Endometrium (tissue), 2 donors: Measurements from ENCODE around the gene SLC23A2.

Source experiments
- FAIRE-seq: peaks from 2 replicates; lab custom pipeline; 2012; peaks lifted over from hg19 to GRCh38; lab: Jason Lieb, UNC
- donor health status: control.
- donor health status: control.

SLC23A2 gene

DNA sequence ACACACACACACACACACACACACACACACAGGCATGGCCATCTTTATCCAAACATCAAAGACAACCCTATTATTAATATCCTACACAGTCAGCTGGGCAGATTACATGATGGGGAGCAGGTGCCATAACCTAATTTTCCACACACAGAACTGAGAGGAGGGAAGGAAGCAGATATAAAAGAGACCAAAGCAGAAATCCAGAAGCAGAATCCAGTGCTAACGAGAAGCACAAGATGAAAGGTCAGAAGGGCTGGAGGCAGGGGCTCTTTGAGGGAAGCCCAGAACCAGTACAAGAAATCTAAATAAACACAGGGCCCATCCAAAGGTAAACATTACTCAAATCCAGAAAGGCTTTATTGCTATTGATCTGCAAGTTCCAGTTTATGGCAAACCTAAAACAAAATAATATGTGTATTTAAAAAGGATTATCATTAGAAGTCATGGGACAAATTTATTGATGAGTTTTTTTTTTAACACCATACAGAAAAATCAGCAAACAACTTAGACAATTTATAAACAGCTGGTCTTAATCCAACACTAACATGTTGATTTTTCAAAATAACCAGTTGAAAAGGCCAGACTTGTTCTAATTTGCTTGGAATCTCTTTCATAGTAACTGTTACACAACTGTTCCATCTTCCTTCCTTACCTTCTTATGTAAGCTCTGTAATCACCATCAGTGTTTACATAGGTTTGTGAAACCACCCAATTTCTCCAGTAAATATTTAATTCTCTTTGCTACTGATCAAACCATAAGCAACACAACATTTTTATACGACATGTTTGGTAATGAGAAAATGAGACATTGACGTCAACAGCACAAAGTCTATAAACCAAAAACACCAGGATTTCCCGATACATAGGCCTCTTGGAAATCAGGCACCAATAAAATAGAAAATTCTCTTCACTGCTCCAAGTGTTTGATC, 34.2 kb downstream of the SLC23A2 start:
- FAIRE-seq, result no peak

DNA sequence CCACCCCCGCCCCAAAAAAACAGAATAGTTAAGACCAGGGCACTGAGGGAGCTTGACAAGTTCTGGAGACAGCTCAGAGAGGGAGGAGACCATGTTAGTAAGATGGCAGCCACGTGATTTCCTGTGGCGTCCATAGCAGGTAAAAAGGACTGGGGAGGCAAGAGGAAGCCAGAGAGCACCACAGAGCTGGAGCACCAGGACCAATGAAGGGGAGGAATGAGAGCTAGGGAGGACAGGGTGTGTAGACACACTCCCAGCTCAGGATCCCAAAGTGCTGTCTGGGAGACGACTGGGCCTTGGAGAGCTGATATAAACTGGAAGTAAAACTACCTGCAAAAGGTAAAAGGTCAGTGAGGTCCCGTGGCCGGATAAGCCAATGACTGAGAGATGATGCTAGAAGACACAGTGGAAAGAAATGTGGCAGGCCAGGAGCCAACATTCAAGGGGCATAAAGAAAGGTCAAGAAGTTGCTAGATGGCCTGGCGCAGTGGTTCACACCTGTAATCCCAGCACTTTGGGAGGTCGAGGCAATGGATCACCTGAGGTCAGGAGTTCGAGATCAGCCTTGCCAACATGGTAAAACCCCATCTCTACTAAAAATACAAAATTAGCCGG, 39.0 kb downstream of the SLC23A2 start:
- no peak for FAIRE-seq

DNA sequence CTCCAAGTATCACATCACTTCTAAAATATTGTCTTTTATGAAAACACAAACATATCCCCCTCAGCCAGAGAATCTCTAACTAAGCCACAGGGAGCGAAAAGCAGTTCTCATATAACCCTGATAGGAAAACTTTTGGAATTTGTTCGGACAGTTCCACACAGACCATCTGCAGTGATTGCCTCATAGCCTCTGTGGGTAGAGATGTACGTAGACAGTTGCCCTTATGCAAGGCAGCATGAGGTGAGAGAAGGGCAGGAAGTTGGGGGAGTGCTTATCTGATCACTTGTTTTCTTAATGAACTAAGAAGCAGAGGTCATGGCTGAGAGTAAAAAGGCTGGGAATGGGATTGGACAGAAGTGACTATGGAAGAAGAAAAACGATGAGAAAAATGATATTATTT, 39.6 kb downstream of the SLC23A2 start:
- FAIRE-seq, result no peak

DNA sequence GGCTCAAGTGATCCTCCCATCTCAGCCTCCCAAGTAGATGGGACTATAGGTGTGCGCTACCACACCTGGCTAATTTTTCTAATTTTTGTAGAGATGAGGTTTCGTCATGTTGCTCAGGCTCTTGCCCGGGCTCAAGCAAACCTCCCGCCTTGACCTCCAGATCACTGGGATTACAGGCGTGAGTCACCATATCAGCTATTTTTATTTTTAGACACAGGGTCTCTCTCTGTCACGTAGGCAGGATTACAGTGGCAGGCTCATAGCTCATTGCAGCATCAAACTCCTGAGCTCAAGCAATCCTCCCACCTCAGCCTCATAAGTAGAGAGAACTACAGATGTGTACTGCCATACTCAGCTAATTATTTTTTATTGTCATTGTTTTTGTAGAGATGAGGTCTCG, 41.7 kb downstream of the SLC23A2 start:
- no peak for FAIRE-seq

DNA sequence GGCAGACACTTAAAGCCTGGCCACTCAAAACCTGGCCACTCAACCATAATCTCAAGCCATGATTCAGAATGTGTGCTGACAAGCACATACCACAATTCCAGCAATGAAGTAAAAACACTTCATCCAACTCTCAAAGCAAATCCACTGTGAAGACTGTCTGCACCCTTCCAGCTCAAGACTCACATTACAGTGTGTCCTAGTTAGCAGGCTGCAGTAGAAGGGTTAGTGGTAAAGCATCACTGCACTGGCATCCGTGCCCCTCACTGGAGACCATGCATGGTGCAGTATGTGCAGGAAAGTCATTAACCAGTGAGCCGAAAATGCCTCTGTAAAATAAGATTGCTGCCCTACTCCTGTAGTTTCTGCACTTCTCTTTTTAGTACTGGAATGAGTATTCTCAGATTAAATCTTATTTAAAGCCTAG, 43.4 kb downstream of the SLC23A2 start:
- FAIRE-seq, result no peak

DNA sequence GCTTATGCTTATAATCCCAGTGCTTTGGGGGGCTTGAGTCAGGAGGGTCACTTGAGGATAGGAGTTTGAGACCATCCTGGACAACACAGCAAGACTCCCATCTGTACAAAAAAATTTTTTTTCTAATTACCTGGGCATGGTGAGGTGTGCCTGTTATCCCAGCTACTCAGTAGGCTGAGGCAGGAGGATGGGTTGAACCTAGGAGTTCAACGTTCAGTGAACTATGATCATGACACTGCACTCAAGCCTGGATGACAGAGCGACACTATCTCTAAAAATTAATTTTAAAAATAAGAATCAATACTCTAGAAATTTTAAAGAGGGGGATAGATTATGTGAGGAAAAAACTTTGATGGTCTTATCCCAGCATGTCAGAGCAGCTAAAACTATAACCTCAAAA, 44.1 kb downstream of the SLC23A2 start:
- FAIRE-seq, result no peak

DNA sequence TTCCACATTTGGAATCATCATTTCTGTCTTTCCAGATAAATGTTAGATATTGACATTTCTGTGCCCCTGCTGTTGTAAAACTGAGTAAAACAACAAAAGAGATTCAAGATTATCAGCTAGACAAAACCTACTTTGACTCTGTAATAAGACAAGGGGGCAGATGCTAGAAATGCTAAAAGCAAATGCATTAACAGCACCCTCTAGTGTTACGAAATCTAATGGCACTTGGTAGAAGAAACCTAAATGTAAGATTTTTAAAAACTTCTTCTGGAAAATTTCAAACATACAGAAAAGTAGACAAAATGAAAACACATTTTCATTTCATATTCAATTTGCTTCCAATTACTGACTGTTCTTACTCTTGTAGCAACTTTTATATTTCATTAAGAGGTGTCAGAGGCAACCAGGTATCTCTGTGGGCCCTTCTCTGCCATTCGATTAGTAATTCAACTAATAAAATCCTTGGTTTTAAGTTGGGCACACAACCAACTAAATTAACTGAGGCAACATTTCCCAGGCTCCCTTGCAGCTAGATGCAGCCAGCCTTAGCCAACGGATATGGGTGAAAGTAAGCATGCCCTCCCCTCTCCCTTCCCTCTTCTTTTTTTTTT, 45.0 kb downstream of the SLC23A2 start:
- FAIRE-seq, result peak; percentile 80

DNA sequence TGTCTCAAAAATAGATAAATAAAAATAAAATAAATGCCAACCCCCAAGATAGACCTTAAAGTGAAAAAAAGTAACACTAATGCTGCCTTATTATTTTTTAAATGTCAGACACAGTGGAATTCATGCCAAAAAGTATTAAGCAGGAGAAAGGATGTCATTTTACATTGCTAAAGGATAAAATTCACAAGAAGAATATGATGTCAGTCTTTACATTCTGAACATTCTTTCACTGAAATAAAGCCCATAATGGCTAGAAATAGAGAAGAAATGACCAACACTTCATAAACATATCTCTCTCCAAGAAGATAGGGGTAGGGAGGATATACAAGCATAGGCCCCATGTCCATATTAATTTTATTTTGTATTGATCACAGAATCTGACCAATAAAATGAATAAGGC, 47.4 kb downstream of the SLC23A2 start:
- FAIRE-seq, result no peak

DNA sequence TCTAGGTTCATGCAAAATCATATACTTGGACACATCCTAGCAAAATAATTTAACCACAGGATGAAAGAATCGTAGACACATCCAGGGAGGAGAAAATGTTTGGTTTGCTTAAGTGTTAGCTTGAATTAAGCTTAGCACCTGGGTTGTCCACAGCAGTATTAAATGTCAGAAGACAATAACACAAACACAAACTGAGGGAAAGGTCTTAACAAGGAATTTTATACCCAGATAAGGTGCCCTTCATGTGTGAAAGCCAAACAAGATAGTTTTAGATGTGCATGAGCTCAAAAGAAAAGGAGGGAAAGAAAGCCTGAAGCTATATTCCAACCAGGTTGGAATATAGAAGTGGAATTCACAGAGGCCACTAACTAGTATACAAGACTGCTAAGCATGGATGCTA, 49.1 kb downstream of the SLC23A2 start:
- FAIRE-seq, result no peak

DNA sequence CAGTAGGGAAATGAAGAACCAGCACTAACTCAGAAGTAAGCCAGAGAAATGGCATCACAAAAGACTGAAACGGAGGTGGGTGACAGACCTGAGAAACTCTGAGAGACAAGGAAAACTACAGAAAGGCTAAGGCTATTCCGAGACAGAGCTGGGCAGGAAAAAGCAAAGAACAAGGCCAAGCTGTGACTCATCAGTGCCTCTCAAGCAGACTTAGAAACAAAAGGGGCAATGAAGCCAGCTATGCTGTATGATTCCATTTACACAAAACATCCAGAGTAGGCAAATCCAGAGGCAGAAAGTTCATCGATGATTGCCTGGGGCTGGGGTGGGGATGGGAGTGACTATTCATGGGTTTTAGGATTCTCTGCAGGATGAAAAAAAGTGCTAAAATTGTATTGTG, 50.0 kb downstream of the SLC23A2 start:
- FAIRE-seq, result no peak

DNA sequence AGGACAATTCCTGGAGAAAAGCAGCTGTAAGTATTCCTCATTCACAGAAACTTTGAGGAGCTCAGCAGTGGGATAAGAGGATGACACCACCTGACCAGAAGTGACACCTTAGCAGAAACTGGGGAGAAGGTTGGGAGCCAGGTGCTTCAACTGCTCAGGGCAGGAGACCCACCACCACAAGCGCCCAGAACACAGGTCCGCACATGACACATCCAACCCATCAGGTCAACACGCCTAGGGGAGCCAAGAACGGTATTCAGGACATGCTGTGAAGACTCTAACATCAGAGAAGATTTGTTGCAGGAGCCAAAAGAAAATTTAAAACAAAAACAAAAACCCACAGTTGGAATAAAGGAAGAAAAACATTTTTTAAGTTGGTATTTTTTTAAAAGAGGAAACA, 50.5 kb downstream of the SLC23A2 start:
- no peak for FAIRE-seq

DNA sequence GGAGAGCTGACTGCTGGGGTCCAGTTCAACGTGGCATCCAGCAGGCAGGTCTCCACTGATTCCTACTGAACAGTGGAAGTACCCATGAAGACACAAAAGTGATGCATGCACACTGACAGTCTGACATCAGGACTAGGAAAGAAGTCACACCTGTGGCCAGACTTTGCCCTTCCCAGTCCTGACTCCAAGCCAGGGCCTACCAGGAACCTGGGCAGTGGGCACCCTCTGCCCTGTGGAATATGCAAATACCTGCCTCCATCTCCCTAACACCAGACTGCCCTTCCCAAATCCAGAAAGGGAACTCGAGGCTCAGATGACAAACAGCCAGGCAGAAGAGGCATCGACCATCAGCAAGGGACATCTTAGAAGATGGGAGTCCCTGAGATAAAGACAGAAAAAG, 50.9 kb downstream of the SLC23A2 start:
- no peak for FAIRE-seq

DNA sequence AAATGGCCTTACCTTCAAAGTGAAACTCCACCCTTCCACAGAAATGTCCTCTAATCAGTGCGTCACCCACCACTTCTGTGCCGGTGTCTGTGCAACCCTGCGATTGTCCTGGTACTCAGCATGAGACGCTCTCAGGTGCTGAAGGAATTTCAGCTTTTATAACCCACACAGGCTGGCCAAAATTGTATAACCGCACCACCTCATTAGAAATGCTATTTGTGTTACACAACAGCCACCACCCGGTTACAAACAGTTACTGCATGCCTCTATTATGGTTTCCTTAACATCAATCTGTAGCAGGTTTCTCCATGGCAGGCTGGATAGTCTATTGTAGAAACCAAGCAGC, 51.5 kb downstream of the SLC23A2 start:
- FAIRE-seq, result no peak

DNA sequence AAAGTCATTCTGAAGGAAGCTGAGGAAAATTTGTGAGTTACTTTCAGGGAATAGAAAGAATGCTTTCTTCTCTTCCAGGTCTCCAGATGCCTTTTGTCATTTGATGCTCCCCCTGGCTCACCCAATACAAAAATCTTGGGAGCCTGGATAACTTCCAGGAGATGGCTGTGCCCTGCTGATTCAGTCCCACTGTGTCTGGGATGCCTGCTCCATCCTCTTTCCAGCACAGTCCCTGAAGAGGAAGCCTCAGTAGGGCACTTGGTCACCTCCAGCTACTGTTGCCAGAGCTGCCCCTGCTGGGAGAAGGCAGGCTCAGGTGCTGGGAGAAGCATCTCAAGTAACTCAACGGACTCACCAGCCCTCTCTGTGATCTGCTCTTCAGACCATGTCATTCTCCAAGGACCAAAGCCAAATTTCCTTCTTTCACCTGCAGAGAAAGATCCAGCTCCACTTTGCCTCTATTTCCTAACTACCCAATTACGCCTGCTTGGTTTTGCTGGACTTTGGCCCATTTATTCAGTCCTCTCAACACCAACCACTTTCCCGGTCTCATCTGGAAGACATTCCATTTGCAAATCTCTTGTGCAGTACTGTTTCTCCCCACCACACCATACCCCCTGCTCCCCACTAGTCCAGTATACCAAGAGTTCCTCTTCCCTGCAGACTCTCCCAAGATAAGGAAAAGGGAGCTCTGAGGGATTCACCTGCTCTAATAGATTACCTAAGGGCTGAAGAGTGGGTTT, 53.3 kb downstream of the SLC23A2 start:
- FAIRE-seq, result no peak

DNA sequence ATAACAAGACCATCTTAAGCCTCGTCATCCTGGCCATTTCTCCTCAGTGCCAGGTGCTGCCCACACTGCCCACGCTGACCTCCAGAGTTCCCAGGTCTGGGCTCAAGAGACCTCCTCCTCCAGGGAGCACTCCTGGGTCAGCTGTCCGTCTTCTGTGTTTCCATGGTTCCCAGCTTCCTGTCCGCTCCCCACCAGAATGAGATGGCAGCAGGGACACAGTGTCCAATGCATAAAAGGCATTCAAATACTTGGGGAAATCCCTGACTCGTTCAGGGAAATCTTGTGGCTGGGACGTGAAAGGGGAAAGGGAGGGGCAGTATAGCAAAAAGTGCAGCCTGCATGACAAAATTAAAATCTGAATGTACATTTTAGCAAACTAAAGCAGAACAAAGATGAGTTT, 54.3 kb downstream of the SLC23A2 start:
- FAIRE-seq, result no peak

DNA sequence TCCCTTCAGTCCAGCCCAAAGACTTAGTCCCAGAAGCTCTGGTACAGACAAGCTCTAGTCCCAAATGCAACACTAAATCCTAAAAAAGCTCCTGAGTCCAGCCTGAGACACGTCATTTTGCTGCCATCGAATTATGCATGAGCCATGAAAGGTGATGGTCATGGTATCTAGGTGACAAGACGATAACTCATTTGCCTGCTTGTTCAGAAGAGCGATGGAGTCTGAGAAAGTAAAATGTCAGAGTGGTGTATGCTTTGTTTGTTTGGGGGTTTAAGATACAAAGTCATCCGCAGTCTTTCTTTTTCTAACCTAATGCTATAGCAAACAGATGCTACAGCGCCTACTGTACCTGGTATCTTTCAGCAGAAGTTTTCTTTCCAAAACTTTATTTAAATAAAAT, 54.7 kb downstream of the SLC23A2 start:
- no peak for FAIRE-seq

DNA sequence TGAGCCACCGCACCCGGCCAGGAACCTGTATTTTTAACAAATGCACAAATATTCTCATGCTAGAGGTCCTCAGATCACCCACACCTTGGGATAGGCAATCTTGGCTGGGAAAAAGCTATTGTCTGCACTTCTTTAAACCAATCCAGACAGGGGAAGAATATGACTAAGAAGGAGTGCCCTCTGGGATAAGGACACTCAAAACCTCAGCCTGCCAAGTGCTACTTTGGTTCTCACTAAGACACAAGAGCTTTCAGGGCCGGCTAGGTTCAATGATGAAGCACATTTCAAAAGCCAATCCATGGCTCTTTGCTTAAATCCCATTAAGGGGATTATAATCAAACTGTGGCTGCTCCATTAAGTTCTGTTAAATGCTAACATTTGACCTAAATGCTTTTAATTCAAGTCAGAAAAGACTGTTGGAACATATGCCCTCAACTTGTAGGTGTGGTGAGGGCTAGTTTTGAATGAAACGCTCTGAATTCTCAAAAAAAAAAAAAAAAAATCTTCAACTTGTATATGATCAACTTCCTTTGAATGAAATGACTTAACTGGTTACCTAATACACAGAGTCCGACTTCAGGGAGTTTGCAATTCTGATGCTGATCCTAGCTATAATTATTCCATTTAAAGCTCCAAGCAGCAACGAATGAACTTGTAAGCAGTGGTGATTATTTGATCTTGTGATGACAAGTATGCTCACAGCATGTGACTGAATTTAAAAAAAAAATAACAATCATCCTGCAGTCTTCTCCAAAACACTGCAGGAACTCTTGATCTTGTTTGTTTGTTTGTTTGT, 56.6 kb downstream of the SLC23A2 start:
- no peak for FAIRE-seq

DNA sequence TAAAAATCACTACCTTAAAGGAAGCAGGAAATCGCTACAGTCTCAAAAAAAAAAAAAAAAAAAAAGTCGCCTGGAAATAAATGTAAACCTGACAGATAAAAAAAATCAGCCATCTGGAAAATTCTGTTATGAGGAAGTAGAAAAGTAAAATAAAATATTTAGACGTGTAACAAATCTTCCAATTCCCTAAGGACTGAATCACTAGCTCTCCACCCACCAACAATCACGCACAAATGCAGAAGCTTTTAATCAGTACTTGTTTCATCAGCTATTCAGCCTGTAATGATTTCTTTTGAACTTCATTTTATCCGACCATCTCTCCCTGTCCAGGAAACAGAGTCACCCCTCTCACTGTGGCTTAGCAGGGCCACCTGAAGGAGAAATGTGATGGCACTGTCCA, 59.0 kb downstream of the SLC23A2 start:
- peak; percentile 54 for FAIRE-seq

DNA sequence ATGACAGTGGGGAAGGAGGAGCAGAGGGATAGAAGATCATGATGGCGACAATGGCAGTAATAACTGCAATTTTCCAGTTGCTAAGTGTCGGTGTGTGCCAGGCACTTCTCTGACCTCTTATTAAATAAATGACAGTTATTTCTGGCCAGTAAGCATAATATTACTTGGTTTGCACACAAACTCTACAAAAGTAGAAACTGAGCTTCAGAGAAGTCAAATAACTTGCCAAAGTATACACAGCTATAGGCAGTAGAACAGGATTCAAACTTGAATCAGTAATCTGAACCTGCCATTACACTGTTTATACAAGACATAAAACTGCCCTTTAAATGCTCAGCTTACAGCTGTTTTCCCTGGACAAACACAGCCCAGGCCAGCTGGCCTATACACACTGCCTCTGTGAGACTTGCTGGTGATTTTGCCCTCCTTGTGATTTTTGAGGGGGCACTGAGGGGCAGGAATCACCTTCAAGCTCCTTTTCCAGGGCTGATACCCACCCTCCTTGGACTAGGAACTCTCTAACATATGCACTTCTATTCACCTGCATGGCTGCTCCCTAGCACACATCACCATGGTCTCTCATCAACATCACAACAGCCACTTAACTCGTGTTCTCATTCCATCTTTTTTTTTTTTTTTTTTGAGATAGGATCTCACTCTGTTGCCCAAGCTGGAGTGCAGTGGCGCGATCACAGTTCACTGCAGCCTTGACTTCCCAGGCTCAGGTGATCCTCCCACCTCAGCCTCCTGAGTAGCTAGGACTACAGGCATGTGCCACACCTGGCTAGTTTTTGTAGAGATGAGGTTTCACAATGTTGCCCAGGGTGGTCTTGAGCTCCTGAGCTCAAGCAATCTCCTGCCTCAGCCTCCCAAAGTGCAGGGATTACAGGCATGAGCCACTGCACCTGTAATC, 63.6 kb downstream of the SLC23A2 start:
- FAIRE-seq, result no peak

DNA sequence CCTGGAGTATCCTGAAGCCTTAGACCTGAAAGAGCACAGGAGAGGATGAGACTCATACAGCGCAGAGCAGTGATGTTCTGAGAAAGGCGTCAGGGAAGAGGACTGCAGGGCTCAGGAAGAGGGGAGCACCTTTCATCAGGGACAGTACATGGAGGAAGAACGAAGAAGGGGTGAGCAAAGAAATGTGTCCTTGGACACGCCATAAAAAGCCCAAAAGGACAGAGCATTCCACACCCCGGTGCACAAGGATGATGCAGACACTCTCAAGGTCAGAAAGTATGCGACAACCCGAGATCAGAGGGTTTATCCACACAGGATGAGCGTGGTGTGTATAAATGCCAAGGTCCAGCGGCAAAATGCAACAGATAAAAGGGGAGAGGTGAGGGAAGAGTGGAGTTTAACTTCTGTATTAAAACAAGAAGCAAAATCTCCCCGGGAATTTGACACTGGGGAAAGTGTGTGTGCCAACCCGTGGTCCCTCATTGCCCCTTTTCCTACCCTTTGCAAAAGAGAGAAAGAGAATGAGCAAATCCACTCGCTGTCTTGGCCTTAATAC, 64.4 kb downstream of the SLC23A2 start:
- no peak for FAIRE-seq
